Effector CD8-positive, alpha-beta T cell (primary cell): ENCODE measurements around the gene C1orf105.
A peak's percentile ranks its signal among the peaks of the same experiment; 100 is the strongest.
"Not testable (repeated sequence)": the region's sequence is repeated elsewhere in the genome, so short reads cannot be mapped to it uniquely, and the experiment has no call there.

Source experiments
- DNase-seq: peaks from one replicate; lab custom pipeline; 2025; lab: John Stamatoyannopoulos, UW

Gene C1orf105

GRCh38 chr1:172429331-172430127 is 9.0 kb downstream of the C1orf105 start:
- DNase-seq: no peak

DNA sequence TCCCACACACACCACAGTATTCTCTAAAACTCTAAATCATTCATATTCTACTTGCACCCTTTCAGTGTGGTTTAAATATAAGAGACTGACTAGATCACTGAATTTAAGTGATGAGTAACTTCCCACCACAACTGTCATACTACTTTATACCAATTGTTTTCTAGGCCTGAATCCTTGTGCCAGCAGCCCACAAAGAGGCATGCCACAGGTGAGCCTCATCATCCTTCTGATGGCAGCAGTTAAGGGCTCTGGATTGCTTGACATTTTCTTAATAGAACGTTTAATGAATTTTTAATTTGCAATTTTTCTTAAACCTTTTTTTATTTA is 9.6 kb downstream of the C1orf105 start:
- DNase-seq: no peak

GRCh38 chr1:172431204-172431603 is 10.7 kb downstream of the C1orf105 start:
- DNase-seq: no peak

- DNase-seq: no peak
Measured at GRCh38 chr1:172431721-172432192, 11.3 kb downstream of the C1orf105 start.

DNA sequence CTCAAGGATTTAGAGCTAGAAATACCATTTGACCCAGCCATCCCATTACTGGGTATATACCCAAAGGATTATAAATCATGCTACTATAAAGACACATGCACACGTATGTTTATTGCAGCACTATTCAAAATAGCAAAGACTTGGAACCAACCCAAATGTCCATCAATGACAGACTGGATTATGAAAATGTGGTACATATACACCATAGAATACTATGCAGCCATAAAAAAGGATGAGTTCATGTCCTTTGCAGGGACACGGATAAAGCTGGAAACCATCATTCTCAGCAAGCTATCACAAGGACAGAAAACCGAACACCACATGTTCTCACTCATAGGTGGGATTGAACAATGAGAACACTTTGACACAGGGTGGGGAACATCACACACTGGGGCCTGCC is 16.7 kb downstream of the C1orf105 start:
- DNase-seq: not testable (repeated sequence)

GRCh38 chr1:172442404-172442803 is 21.9 kb downstream of the C1orf105 start:
- no peak for DNase-seq

GRCh38 chr1:172442843-172443565 is 22.5 kb downstream of the C1orf105 start:
- DNase-seq: no peak

DNA sequence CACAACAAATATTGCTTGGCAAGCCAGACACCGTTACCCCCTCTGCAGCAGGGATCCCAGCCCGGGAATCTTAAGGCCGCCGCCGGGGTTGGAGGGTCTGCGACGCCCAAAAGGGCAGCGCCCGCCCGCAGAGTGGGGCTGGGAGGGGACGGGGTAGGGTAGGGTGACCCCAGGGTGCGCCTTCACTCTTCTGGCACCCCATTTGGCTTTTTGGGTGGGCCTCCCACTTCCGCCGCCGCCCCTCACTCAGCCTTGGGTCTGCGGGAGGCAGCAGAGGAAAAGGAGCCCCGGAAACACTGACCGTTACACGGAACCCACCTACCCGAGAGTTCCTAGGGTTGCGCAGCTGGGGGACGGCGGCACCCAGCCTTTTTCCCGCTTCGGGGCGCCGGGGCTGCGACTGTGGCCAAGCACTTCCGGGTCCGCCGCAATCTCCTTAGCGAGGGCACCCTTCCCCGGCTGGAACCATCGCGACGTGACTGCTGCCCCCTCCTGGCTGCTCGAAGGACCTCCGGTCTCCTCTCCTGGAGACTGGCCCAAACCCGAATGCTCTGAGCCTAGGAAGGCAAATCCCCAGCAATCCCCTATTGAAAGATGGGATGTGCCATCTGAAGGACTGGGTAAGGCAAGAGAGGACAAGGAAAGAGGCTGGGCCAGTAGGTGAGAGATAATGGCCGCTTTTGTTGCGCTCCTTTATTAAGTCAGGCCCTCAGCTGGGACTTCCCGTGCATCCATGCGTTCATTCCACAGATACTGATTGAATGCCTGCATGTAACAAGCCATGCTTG is 23.4 kb downstream of the C1orf105 start, which contains the start of gene PIGC:
Gene PIGC (minus strand): TSS at position 404 of the 788 bp plus-strand sequence. CDS start 1,447 bp downstream, outside the sequence.
- peak; percentile 79 for DNase-seq

DNA sequence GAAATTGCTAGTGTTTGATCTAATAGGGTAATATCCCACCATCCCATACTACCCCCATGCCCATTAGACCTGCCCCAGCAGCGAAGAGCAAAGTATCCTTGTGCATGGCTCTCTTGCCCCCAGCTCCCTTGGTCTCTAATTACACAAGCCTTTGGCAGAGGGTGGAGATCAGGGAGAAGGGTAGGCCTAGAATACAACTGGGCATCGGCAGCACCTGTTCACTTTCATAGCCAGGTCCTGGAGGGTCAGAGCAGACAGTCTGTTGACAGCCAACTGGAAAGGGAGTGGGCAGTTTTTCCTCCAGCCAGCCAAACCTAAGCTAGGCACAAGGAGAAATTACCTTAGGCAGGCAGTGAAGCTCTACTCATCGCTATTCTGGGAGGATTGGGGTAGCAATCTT is 26.1 kb downstream of the C1orf105 start:
- DNase-seq: no peak

DNA sequence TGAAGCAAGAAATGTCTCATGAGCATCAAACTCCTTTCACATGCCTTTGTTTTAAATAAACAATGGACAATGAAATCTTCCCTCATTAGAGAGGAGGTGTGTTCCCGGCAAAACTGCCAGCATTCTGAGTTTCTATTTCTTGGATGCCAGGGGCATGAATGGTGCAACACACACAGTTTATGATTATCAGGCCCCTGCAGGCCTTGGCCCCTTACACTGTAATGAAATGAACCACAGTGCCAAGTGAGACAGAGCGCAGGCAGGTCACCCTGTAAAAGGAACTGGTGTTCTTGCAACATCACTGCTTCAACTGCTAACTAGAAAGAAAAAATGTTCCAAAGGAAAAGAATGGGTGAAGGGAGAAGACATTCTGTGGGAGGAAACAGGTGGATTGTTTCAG is 27.2 kb downstream of the C1orf105 start:
- DNase-seq: no peak

DNA sequence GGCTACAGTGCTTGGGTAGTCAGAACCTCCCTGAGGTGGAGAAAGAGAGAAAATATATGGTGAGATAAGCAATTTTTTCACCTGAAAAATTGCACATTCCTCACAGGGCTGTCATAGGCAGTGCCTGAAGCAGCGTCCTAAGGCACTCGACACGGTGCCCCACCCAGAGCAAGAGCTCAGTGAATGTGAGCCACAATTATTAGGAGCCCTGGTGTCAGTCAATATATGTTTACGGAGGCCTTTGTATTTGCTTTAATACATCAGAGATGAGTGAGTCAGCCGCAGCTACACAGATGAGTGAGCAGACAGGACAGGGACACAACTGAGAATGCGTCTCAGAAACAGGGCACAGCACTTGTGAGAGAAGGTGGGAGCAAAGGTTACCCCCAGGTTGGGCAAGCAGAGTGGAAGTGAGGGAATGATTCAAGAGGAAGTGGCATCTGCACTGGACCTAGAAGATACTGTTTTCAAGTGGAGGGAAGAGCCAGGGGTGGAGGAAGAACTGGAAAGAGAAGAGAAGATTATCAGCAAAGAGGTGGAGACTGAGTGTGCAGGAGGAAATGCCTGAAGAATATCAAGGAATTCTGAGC is 28.6 kb downstream of the C1orf105 start:
- no peak for DNase-seq

DNA sequence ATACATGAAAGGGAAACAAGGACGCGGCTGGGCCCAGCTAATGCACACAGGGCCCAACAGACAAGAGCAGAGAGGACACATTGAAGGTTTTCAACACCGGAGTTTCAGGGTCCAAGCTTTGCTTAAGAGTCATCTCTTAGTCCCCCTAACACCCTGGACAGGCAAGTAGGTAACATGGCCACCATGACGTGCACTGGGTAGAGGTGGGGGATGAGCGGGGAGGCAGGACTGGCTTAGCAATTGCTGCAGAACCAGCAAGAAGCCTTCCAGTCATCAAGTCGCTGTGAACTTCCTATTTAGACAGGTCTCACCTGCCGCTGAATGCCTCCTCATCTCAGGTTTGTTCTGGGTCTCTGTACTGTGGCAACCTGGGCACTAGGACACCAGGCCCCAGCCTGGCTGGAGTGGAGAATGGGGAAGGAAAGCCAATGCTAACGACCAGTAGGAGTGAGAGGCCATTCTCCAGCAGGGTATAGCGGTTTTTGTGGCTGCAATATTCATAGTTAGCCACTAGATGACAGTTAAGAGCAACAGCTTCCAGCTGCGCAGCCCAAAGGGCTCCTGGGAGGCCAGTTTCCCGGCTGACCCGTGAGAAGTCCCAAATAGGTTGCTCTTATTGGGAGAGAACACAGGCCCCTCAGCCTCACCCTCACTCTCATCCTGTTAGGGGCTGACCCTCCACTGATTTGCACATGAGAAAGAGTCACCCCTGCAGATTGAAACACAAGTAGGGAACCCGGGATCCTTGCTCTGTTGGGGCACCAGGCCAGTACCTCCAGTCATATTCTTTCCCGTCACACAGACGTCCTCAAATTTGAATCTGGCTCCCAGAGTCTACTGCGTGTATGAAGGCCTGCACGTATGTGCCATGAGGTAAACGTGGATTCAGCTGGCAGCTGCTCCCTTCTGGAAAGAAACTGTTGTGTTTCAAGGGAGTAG is 29.4 kb downstream of the C1orf105 start:
- DNase-seq: no peak

- no peak for DNase-seq
Measured at GRCh38 chr1:172450524-172450885, 30.0 kb downstream of the C1orf105 start.

GRCh38 chr1:172451002-172451443 is 30.5 kb downstream of the C1orf105 start:
- DNase-seq: no peak

GRCh38 chr1:172452536-172453152 is 32.2 kb downstream of the C1orf105 start:
- DNase-seq: no peak

DNA sequence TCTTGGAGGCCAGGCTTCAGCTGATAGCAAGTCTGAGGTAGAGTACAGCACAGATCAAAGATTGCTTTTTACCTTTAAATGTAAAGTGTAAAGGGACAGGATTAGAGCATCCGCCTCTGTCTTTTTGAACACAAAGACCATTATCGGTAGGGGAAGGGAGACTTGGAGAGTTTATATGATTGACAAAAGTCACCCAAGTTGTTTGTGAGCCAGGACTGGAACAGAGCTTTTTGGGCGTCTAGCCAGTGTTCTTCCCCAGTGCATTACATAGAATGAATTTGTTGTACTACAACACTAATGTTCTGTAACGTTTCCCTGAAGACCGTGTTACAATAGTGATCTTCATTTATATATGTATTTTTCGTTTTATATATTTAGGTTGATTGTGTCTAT is 32.7 kb downstream of the C1orf105 start:
- no peak for DNase-seq

DNA sequence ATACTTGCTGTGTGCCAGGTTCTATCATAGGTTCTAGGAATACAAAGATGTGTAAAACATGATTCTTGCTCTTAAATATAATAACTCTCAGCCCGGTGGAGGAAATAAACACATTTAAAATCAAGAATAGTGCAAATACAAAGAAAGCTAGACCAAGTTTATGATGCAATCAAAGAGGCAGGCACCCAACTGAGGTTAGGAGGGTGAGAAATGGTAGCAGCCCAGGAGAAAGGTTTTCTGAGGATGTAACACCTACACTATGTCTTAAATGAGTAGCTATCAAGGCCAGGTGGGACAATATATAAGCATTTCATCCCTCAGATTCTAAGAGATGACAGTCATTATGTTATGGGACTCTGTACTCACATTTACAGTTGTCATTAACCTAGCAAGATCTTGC is 33.1 kb downstream of the C1orf105 start:
- DNase-seq: no peak

DNA sequence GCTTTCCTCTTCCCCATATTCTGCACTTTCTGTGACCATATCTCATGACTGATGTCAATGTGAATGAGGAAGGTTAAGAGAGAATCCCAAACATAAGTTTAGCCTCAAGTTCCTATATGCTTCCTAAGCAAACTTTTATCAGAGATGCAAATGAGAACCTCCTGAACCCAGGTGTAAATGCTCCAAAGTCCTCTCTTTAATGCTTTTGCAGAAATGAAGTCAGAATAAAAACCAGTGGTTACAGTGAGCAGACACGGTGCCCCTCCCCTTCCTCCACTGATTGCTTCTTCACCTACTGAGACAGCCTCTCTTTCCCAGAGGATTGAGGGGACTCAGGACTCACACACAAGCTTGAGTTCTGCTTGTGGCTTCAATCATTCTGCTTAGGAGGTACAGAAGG is 35.0 kb downstream of the C1orf105 start:
- DNase-seq: no peak

DNA sequence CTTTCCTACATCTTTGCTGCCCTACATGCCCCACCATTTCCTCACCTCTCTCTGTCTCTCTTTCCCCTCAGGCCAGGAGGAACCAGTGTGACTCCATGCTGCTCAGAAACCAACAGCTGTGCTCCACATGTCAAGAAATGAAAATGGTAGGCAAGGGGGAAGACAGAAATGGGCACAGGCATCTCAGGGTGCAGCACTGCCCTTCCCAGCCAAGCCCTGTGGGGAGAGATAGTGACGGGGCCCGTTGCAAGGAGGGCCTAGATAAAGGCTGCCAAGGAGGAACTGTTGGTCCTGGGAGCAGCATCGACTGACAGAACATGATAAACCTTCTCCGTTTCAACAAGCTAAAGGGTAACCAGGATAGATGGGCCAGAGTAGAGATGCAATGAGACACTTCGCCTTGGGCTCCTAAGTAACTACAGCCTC is 35.9 kb downstream of the C1orf105 start:
- no peak for DNase-seq

GRCh38 chr1:172457479-172458130 is 37.1 kb downstream of the C1orf105 start:
- no peak for DNase-seq
